HCT116 (cell line): Measurements from ENCODE around the gene HSP90AB1. TPM values are rescaled to one million over a fixed set of nuclear protein-coding genes. Genes with fewer than 3 reads are reported as not detected.

Source experiments
- ATAC-seq: fragments of 200-7000 bp; cut with Tn5 transposase; 2 replicates; pipeline ENCODE4 v1.9.1; 2020; ENCODE audit warnings: mild to moderate bottlenecking, moderate library complexity
- BruUV-seq: library from RNA; stranded (reverse); fragments of 400-500 nt; replicated peaks from 2 replicates; lab custom pipeline; 2021; lab: Mats Ljungman, UMichigan
- CTCF ChIA-PET: fragments of 300-600 bp; sonication (Branson Sonifier 250); formaldehyde crosslinking; loops from one replicate; lab custom pipeline; 2021; ENCODE audit warnings: antibody characterized with exemption; lab: Charles Lee
- POLR2A ChIA-PET: fragments of 300-600, 350-600 bp; sonication (Branson Sonifier 250); formaldehyde crosslinking; loops from one replicate; lab custom pipeline; 2021; ENCODE audit warnings: antibody characterized with exemption; lab: Charles Lee
- RAD21 ChIA-PET, 2 experiments: fragments of 300-600 bp; sonication (Branson Sonifier 250); formaldehyde crosslinking; loops; one replicate each; lab custom pipeline; 2023; ENCODE audit warnings: low total read pairs in 2 of 2; ENCODE audit not compliant: uncharacterized antibody in 2 of 2, unreplicated experiment in 2 of 2, low non-redundant PET in 1 of 2; lab: Charles Lee
- DNase-seq: peaks from one replicate; pipeline ENCODE4 v3.0.0-alpha.2; 2010; ENCODE audit warnings: low read depth, low spot score
- H2AFZ ChIP-seq: fragments of 200-600 bp; shearing (Covaris generic), sonication (generic); 2 replicates; pipeline ENCODE4 v1.6.1; 2017; ENCODE audit warnings: low read depth, mixed run types, mixed read lengths, antibody characterized with exemption, low read length; ENCODE audit not compliant: poor library complexity, severe bottlenecking
- H3K27ac ChIP-seq: 2 replicates; pipeline ENCODE4 v1.5.1; 2012; ENCODE audit warnings: low read depth, low read length
- H3K27me3 ChIP-seq: fragments of 200-600 bp; sonication (generic); 2 replicates; pipeline ENCODE4 v1.6.1; 2016; ENCODE audit warnings: mixed run types, low read length, mixed read lengths; ENCODE audit not compliant: insufficient read depth
- H3K36me3 ChIP-seq, 2 experiments: fragments of 200-500 bp in 1 of 2; fragments of 200-600 bp in 1 of 2; sonication (Bioruptor generic) in 1 of 2; sonication (generic) in 1 of 2; 2 replicates each; pipeline versions ENCODE4 v1.5.1 to v1.6.1; 2014 to 2016; ENCODE audit warnings: low read length in 2 of 2, inconsistent platforms in 1 of 2, mixed read lengths in 1 of 2, mixed run types in 1 of 2; ENCODE audit not compliant: insufficient read depth in 2 of 2, control insufficient read depth in 1 of 2
- H3K4me1 ChIP-seq, 2 experiments: fragments of 200-600 bp in 1 of 2; sonication (generic) in 1 of 2; 2 replicates each; pipeline versions ENCODE4 v1.5.1 to v1.6.1; 2012 to 2017; ENCODE audit warnings: low read length in 2 of 2, inconsistent platforms in 1 of 2, mild to moderate bottlenecking in 1 of 2, mixed read lengths in 1 of 2, mixed run types in 1 of 2, moderate library complexity in 1 of 2; ENCODE audit not compliant: insufficient read depth in 2 of 2, control insufficient read depth in 1 of 2
- H3K4me2 ChIP-seq: fragments of 200-600 bp; sonication (generic); 2 replicates; pipeline ENCODE4 v1.6.1; 2017; ENCODE audit warnings: mixed run types, low read length, mixed read lengths
- H3K4me3 ChIP-seq, 2 experiments: fragments of 200-600 bp in 1 of 2; sonication (generic) in 1 of 2; replicated peaks in 1 of 2; 2 replicates each; pipeline ENCODE4 v1.5.1; 2011 to 2016; ENCODE audit warnings: low read length in 2 of 2, control low read depth in 1 of 2, low read depth in 1 of 2, mild to moderate bottlenecking in 1 of 2, mixed read lengths in 1 of 2, mixed run types in 1 of 2
- H3K79me2 ChIP-seq: fragments of 200-600 bp; sonication (generic); 2 replicates; pipeline ENCODE4 v1.6.1; 2017; ENCODE audit warnings: mild to moderate bottlenecking, mixed run types, low read length, moderate library complexity, mixed read lengths; ENCODE audit not compliant: insufficient read depth
- H3K9ac ChIP-seq: fragments of 200-600 bp; sonication (generic); 2 replicates; pipeline ENCODE4 v1.6.1; 2016; ENCODE audit warnings: low read length, mixed read lengths
- H3K9me2 ChIP-seq: fragments of 200-600 bp; sonication (generic), shearing (Covaris generic); 2 replicates; pipeline ENCODE4 v1.6.1; 2017; ENCODE audit warnings: mixed run types, mild to moderate bottlenecking, moderate library complexity; ENCODE audit not compliant: insufficient read depth
- H3K9me3 ChIP-seq, 2 experiments: fragments of 200-500 bp in 1 of 2; fragments of 200-600 bp in 1 of 2; sonication (Bioruptor generic) in 1 of 2; sonication (generic) in 1 of 2; 2 replicates each; pipeline ENCODE4 v1.6.1; 2014 to 2017; ENCODE audit warnings: low read length in 2 of 2, mixed read lengths in 2 of 2, inconsistent platforms in 1 of 2, low read depth in 1 of 2, mild to moderate bottlenecking in 1 of 2, mixed run types in 1 of 2, moderate library complexity in 1 of 2; ENCODE audit not compliant: control insufficient read depth in 1 of 2, insufficient read depth in 1 of 2
- H4K20me1 ChIP-seq: fragments of 200-600 bp; sonication (generic), shearing (Covaris generic); 2 replicates; pipeline ENCODE4 v1.6.1; 2017; ENCODE audit warnings: mixed run types, mild to moderate bottlenecking, moderate library complexity; ENCODE audit not compliant: insufficient read depth
- ATF3 ChIP-seq: IDR thresholded peaks from 2 replicates; pipeline ENCODE4 v1.6.1; 2012
- CBX3 ChIP-seq: IDR thresholded peaks from 2 replicates; pipeline ENCODE4 v1.6.1; 2012; ENCODE audit warnings: low read depth
- EGR1 ChIP-seq: IDR thresholded peaks from 2 replicates; pipeline ENCODE4 v1.6.1; 2012; ENCODE audit warnings: low read depth
- ELF1 ChIP-seq: IDR thresholded peaks from 2 replicates; pipeline ENCODE4 v1.6.1; 2012; ENCODE audit warnings: low read depth, borderline replicate concordance
- EZH2phosphoT487 ChIP-seq: fragments of 200-600 bp; IDR thresholded peaks from 2 replicates; pipeline ENCODE4 v1.6.1; 2018; ENCODE audit warnings: antibody characterized with exemption, borderline replicate concordance
- FOSL1 ChIP-seq: IDR thresholded peaks from 2 replicates; pipeline ENCODE4 v1.6.1; 2012; ENCODE audit warnings: low read depth
- JUND ChIP-seq: IDR thresholded peaks from 2 replicates; pipeline ENCODE4 v1.6.1; 2012
- MAX ChIP-seq: IDR thresholded peaks from 2 replicates; pipeline ENCODE4 v1.6.1; 2012
- POLR2A ChIP-seq: IDR thresholded peaks from 2 replicates; pipeline ENCODE4 v1.7.0; 2011; ENCODE audit warnings: borderline replicate concordance; ENCODE audit not compliant: insufficient read depth, insufficient read length; ENCODE audit errors: extremely low read depth
- POLR2AphosphoS5 ChIP-seq: IDR thresholded peaks from 2 replicates; pipeline ENCODE4 v1.6.1; 2011; ENCODE audit warnings: mild to moderate bottlenecking, low read depth, low read length, moderate library complexity
- RAD21 ChIP-seq: IDR thresholded peaks from 2 replicates; pipeline ENCODE4 v1.6.1; 2012; ENCODE audit warnings: low read depth, mild to moderate bottlenecking
- SIN3A ChIP-seq: IDR thresholded peaks from 2 replicates; pipeline ENCODE4 v1.6.1; 2012; ENCODE audit warnings: low read depth
- SRF ChIP-seq: IDR thresholded peaks from 2 replicates; pipeline ENCODE4 v1.6.1; 2012; ENCODE audit warnings: low read depth
- TCF7L2 ChIP-seq: IDR thresholded peaks from 2 replicates; pipeline ENCODE4 v1.7.0; 2011; ENCODE audit warnings: borderline replicate concordance, inconsistent platforms; ENCODE audit not compliant: insufficient read depth, insufficient read length; ENCODE audit errors: extremely low read depth
- ZFX ChIP-seq: fragments of 450-650 bp; IDR thresholded peaks from 2 replicates; pipeline ENCODE4 v1.6.1; 2017
- ZNF274 ChIP-seq: fragments of 200-500 bp; sonication (Bioruptor generic); IDR thresholded peaks from 2 replicates; pipeline ENCODE4 v1.6.1; 2014; ENCODE audit warnings: mild to moderate bottlenecking, low read depth, low read length, inconsistent platforms
- intact Hi-C: fragments of 100-400 bp; cut with micrococcal nuclease; formaldehyde crosslinking; loops from 2 replicates; pipeline ENCODE4 v1.10.0; 2022
- total RNA-seq: library from RNA; stranded (reverse); gene quantifications from one replicate; pipeline ENCODE4 v1.2.1, GENCODE V29; 2021; ENCODE audit not compliant: unreplicated experiment
- TF ChIP-seq, protein P1 (sequence below), 3 experiments: fragments of 200-600 bp in 1 of 3; sonication (generic) in 1 of 3; IDR thresholded peaks in 2 of 3; conservative IDR thresholded peaks in 1 of 3; 2 replicates each; pipeline ENCODE4 v1.5.1; 2012 to 2017; ENCODE audit warnings: low read depth in 2 of 3, low read length in 2 of 3, antibody characterized with exemption in 1 of 3, borderline replicate concordance in 1 of 3, control low read depth in 1 of 3, mild to moderate bottlenecking in 1 of 3, mixed read lengths in 1 of 3, mixed run types in 1 of 3, moderate library complexity in 1 of 3; ENCODE audit not compliant: insufficient read depth in 1 of 3

The HSP90AB1 gene
- total RNA-seq, 1 experiment from 2014 or later: 2,554 TPM

DNA sequence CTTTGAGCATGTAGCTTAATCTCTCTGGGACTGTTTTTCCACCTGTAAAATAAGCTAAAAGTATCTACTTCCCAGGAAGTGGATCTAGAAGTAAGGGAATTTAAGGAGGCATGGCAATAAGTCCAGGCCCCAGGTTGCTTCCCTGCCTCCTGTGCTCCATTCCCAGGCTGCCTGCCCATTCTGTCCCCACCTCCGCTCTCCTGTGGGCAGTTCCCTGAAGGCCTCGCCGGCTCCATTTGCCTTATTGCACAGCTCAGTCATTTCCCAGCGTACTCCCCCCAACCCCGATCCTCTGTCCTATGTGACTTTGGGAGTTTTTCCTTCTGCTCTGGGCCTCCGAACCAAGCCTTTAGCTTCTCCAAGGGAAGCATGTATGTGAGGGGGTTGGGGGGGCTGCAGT lies 18.9 kb upstream of the HSP90AB1 start:
- H3K4me3 ChIP-seq: no peak overlapping the region
- DNase-seq (no peak), ATAC-seq (no peak)
- ChIA-PET POLR2A (no interaction called here), RAD21 (no interaction called here), CTCF (interaction anchor here (1.5 kb wide), 1 partner anchor 10 kb away, joined by 7 read pairs; no protein-coding TSS in a partner anchor)
- peaks cover 4% of the 10 kb centered on the region; the same call in 1 of the 2 replicates for H4K20me1 ChIP-seq
- H3K9me3 ChIP-seq: no peaks in the 10 kb centered on the region
- peaks cover 10 to 28% of the 10 kb centered on the region in 2 experiments; a peak in 3 of 4 replicates for H3K4me1 ChIP-seq
- no peak overlapping the region for H3K27ac ChIP-seq
- H3K36me3 ChIP-seq: peaks cover 16 to 42% of the 10 kb centered on the region in 2 experiments; a peak in 3 of 4 replicates
- H3K9me2 ChIP-seq: no peaks in the 10 kb centered on the region
- H2AFZ ChIP-seq: no peak overlapping the region
- BruUV-seq: no TSS peak
- H3K4me2 ChIP-seq: no peak overlapping the region
- TF ChIP-seq FOSL1 (no peak), EZH2phosphoT487 (no peak), ZNF274 (no peak), EGR1 (no peak), ATF3 (no peak), POLR2A (no peak), RAD21 (no peak), JUND (no peak), SIN3A (no peak), MAX (no peak), ZFX (no peak), ELF1 (no peak), SRF (no peak), POLR2AphosphoS5 (no peak)
- intact Hi-C loops: no loop called here
- H3K9ac ChIP-seq: no peak overlapping the region
- peaks cover 55% of the 10 kb centered on the region for H3K79me2 ChIP-seq
- no peaks in the 10 kb centered on the region for H3K27me3 ChIP-seq

GRCh38 chr6:44228433-44228832 lies 18.5 kb upstream of the HSP90AB1 start:
- ChIA-PET POLR2A (no interaction called here), RAD21 (no interaction called here), CTCF (interaction anchor here (1.5 kb wide), 1 partner anchor 9 kb away, joined by 7 read pairs; no protein-coding TSS in a partner anchor)
- Histone ChIP-seq H3K79me2 (peaks cover 55% of the 10 kb centered on the region), H3K9me3 (no peaks in the 10 kb centered on the region), H3K36me3 (peaks cover 18 to 44% of the 10 kb centered on the region in 2 experiments; a peak in 3 of 4 replicates), H4K20me1 (peaks cover 4% of the 10 kb centered on the region; the same call in 1 of the 2 replicates), H3K4me3 (no peak overlapping the region), H3K4me2 (no peak overlapping the region), H3K27ac (no peak overlapping the region), H2AFZ (no peak overlapping the region), H3K27me3 (no peaks in the 10 kb centered on the region), H3K9ac (no peak overlapping the region), H3K4me1 (peaks cover 10 to 30% of the 10 kb centered on the region in 2 experiments; a peak in 3 of 4 replicates), H3K9me2 (no peaks in the 10 kb centered on the region)
- TF ChIP-seq ZFX (0 out of 2 replicates have a peak, but pooled peaks have one; percentile 7), TCF7L2 (no peak), CBX3 (no peak), ATF3 (no peak)
- TF ChIP-seq, protein P1, sequence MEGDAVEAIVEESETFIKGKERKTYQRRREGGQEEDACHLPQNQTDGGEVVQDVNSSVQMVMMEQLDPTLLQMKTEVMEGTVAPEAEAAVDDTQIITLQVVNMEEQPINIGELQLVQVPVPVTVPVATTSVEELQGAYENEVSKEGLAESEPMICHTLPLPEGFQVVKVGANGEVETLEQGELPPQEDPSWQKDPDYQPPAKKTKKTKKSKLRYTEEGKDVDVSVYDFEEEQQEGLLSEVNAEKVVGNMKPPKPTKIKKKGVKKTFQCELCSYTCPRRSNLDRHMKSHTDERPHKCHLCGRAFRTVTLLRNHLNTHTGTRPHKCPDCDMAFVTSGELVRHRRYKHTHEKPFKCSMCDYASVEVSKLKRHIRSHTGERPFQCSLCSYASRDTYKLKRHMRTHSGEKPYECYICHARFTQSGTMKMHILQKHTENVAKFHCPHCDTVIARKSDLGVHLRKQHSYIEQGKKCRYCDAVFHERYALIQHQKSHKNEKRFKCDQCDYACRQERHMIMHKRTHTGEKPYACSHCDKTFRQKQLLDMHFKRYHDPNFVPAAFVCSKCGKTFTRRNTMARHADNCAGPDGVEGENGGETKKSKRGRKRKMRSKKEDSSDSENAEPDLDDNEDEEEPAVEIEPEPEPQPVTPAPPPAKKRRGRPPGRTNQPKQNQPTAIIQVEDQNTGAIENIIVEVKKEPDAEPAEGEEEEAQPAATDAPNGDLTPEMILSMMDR (IDR thresholded peaks at IDR 0.05 in 2 of 3, conservative IDR thresholded peaks at IDR 0.05 in 1 of 3; ENCODE audit: borderline replicate concordance in 1 of 3, insufficient read depth in 1 of 3, low read depth in 2 of 3, low read length in 2 of 3): no peak
- DNase-seq (no peak), ATAC-seq (no peak)
- intact Hi-C loops: no loop called here
- BruUV-seq: no TSS peak
